HG03354 (cell line): ENCODE measurements around the gene ALOX12.

Source experiments
- ATAC-seq: cut with Tn5 transposase; IDR thresholded peaks from one replicate; pipeline ENCODE4 v1.9.1; 2021; ENCODE audit warnings: mild to moderate bottlenecking; ENCODE audit not compliant: unreplicated experiment, poor library complexity, severe bottlenecking

The ALOX12 gene

GRCh38 chr17:7001318-7001961, 5.6 kb downstream of the ALOX12 start:
- no peak for ATAC-seq

- no peak for ATAC-seq
Observed at GRCh38 chr17:7002288-7003047, 6.6 kb downstream of the ALOX12 start.

GRCh38 chr17:7003745-7004144, 7.9 kb downstream of the ALOX12 start:
- no peak for ATAC-seq

GRCh38 chr17:7004398-7005253, 8.8 kb downstream of the ALOX12 start:
- ATAC-seq, result peak; percentile 66

- ATAC-seq, result no peak
Observed at GRCh38 chr17:7005716-7006115, 9.9 kb downstream of the ALOX12 start.

- no peak for ATAC-seq
Observed at GRCh38 chr17:7007143-7007542, 11.3 kb downstream of the ALOX12 start.

GRCh38 chr17:7010523-7010922, 14.7 kb downstream of the ALOX12 start:
- ATAC-seq, result no peak

GRCh38 chr17:7011415-7011814, 15.6 kb downstream of the ALOX12 start:
- no peak for ATAC-seq

GRCh38 chr17:7011942-7012254, 16.0 kb downstream of the ALOX12 start:
- no peak for ATAC-seq

- peak; percentile 81 for ATAC-seq
Observed at GRCh38 chr17:7014261-7014994, 18.6 kb downstream of the ALOX12 start.

GRCh38 chr17:7014995-7015958, 19.4 kb downstream of the ALOX12 start:
- peak; percentile 13 for ATAC-seq

- ATAC-seq, result no peak
Observed at GRCh38 chr17:7016418-7016817, 20.6 kb downstream of the ALOX12 start.

GRCh38 chr17:7016886-7017826, 21.3 kb downstream of the ALOX12 start:
- no peak for ATAC-seq

- ATAC-seq, result no peak
Observed at GRCh38 chr17:7017827-7018200, 22.0 kb downstream of the ALOX12 start.

GRCh38 chr17:7018331-7018964, 22.6 kb downstream of the ALOX12 start:
- no peak for ATAC-seq

GRCh38 chr17:7019367-7019766, 23.5 kb downstream of the ALOX12 start:
- no peak for ATAC-seq

- ATAC-seq, result no peak
Observed at GRCh38 chr17:7019839-7020519, 24.1 kb downstream of the ALOX12 start.
